Measurements from ENCODE around the gene FAM219A. TPM values are rescaled to one million over a fixed set of nuclear protein-coding genes. Genes with fewer than 3 reads are reported as not detected.

FAM219A gene
- 6.0 TPM for total RNA-seq
- 20.8 TPM for polyA plus RNA-seq

DNA sequence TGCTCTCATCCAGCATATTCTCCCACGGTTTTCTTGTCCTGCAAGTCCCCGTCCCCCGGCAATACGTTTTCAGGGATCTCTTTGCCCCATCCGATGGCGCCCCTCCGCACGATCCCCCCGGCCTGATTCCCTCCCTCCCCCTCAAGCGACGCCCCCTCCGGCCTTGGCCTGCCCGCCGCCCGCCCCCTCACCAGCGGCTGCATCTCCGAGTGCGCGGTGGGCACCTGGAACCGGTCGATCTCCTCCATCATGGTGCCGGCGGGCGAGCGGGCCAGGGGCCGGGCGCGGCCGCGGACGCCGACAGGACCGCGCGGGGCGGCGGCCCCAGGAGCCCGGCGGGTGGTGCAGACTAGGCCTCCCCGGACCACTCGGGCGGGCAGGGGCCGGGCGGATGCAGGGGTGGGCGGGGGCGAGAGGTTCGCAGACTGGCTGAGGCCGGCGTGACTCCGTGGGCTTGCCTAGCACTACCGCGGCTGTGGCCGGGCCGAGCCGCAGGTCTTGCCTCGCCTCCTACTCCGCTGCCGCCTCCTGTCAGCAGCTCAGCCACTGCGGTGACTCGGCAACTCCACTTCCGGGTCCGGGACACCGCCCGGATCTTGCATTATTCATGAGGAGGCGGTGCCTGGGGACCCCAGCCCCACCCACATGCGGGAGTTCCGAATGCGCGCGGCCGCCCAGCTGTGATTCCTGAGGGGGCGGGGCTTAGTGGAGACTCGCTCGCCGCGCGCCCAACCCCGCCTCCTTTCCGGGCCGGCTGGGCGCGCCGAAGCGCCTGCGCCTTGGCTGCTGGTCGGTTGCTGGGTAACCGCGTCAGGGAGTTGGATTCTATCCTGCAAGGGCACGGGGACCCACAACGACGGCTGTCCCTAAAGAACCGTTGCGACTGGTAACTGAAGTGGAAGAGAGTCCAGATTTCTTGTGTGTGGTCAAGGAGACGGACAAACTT is at the start of gene FAM219A, which contains the start of gene DNAI1:
FAM219A (minus strand) TSS at position 558 of the 946 bp plus-strand sequence; CDS start at position 251, 307 bp downstream.
DNAI1 (plus strand) TSS at position 793 of the 946 bp plus-strand sequence. CDS start 201 bp downstream, outside the sequence.
- no peaks in the 10 kb centered on the region for H3K4me1 ChIP-seq (ENCODE audit: insufficient read depth)
- under 1% methylated on average over 94 of the region's 94 CpGs for WGBS
- no peak within 1 kb of the TSS for H3K27ac ChIP-seq (ENCODE audit: low read depth)
- H3K36me3 ChIP-seq (ENCODE audit: insufficient read depth) = no peaks in the 10 kb centered on the region
- H3K4me3 ChIP-seq (ENCODE audit: low read depth, low read length) = peak within 1 kb of the TSS; percentile 92
- peak; percentile 96 for DNase-seq (ENCODE audit: extremely low spot score)

DNA sequence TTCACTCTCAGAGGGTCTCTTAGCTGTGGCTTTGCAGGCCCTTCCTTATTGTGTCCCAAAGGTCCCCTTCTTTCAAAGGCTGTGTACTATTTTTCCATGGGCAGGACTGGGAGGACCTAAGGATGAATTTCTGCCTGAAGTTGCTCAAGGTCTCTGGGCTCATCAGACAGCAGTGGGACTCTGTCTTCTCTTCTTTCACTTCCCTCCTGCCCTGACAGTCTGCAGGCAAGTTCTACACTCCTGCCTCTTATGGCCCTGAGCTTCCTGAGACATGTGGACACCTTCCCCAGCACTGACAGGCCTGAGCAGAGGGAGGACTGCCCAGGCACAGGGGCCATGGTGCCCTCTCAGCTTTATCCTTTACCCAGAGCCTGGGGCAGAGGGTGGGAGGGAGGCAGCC is 49.6 kb upstream of the FAM219A start:
- Histone ChIP-seq H3K36me3 (ENCODE audit: insufficient read depth) (no peaks in the 10 kb centered on the region), H3K27ac (ENCODE audit: low read depth) (no peak overlapping the region), H3K4me1 (ENCODE audit: insufficient read depth) (no peaks in the 10 kb centered on the region), H3K4me3 (ENCODE audit: low read depth, low read length) (no peak overlapping the region)
- no peak for DNase-seq (ENCODE audit: extremely low spot score)

GRCh38 chr9:34507556-34507955 is 49.2 kb upstream of the FAM219A start:
- no peaks in the 10 kb centered on the region for H3K4me1 ChIP-seq (ENCODE audit: insufficient read depth)
- 87% methylated on average over 5 of the region's 5 CpGs for WGBS
- no peak for DNase-seq (ENCODE audit: extremely low spot score)
- no peak overlapping the region for H3K4me3 ChIP-seq (ENCODE audit: low read depth, low read length)
- H3K36me3 ChIP-seq (ENCODE audit: insufficient read depth) = no peaks in the 10 kb centered on the region
- no peak overlapping the region for H3K27ac ChIP-seq (ENCODE audit: low read depth)

DNA sequence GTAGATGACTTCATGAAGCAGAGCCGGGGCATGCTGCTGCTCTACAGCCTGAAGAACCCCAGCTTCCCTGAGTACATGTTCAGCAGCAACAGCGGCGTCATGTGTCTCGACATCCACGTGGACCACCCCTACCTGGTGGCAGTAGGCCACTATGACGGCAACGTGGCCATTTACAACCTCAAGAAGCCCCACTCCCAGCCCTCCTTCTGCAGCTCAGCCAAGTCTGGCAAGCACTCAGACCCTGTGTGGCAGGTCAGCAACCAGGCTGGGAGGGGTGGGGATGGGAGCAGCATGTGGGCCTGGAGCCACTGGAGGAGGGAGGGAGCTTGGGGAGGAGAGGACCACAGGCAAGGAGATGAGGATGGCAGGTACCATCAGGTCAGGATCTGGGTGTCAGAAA is 48.3 kb upstream of the FAM219A start:
- no peak for DNase-seq (ENCODE audit: extremely low spot score)
- Histone ChIP-seq H3K27ac (ENCODE audit: low read depth) (no peak overlapping the region), H3K36me3 (ENCODE audit: insufficient read depth) (no peaks in the 10 kb centered on the region), H3K4me3 (ENCODE audit: low read depth, low read length) (no peak overlapping the region), H3K4me1 (ENCODE audit: insufficient read depth) (no peaks in the 10 kb centered on the region)
- WGBS = 90% methylated on average over 7 of the region's 7 CpGs

- no peak for DNase-seq (ENCODE audit: extremely low spot score)
- Histone ChIP-seq H3K4me3 (ENCODE audit: low read depth, low read length) (no peak overlapping the region), H3K27ac (ENCODE audit: low read depth) (no peak overlapping the region), H3K36me3 (ENCODE audit: insufficient read depth) (no peaks in the 10 kb centered on the region), H3K4me1 (ENCODE audit: insufficient read depth) (no peaks in the 10 kb centered on the region)
- 85% methylated on average over 5 of the region's 5 CpGs for WGBS
Measured at GRCh38 chr9:34505370-34506120, 47.2 kb upstream of the FAM219A start.

GRCh38 chr9:34503406-34503805 is 45.0 kb upstream of the FAM219A start:
- no peak for DNase-seq (ENCODE audit: extremely low spot score)
- Histone ChIP-seq H3K4me1 (ENCODE audit: insufficient read depth) (no peaks in the 10 kb centered on the region), H3K4me3 (ENCODE audit: low read depth, low read length) (no peak overlapping the region), H3K36me3 (ENCODE audit: insufficient read depth) (no peaks in the 10 kb centered on the region), H3K27ac (ENCODE audit: low read depth) (no peak overlapping the region)

- Histone ChIP-seq H3K27ac (ENCODE audit: low read depth) (no peak overlapping the region), H3K4me3 (ENCODE audit: low read depth, low read length) (no peak overlapping the region)
- 66% methylated on average over 6 of the region's 6 CpGs for WGBS
Measured at GRCh38 chr9:34502891-34503290, 44.5 kb upstream of the FAM219A start.

DNA sequence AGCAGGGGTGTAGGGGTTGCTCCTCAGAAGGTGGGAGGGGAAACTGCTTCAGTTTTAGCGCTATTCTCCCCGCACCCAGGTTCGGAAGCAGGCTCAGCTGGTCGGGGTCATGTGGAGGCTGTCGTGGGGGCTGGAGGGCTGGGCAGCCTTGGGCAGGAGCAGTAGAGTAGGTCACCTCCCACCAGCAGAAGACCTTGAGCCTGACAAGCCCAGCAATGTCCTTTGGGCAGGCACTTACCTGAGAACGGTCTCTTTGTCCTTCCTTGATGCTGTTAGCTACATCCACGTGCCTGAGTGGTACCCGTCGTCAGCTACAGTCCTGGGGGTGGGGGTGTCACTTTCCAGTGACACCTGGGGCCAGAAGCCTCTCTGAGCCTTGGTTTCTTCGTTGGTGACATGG is 44.1 kb upstream of the FAM219A start:
- no peak overlapping the region for H3K4me3 ChIP-seq (ENCODE audit: low read depth, low read length)
- WGBS = 38% methylated on average over 10 of the region's 10 CpGs
- H3K36me3 ChIP-seq (ENCODE audit: insufficient read depth) = no peaks in the 10 kb centered on the region
- no peaks in the 10 kb centered on the region for H3K4me1 ChIP-seq (ENCODE audit: insufficient read depth)
- DNase-seq (ENCODE audit: extremely low spot score) = no peak
- H3K27ac ChIP-seq (ENCODE audit: low read depth) = no peak overlapping the region

More at GRCh38 chr9:34502891-34503290, 44.5 kb upstream of the FAM219A start:
- no peak for DNase-seq (ENCODE audit: extremely low spot score)
- Histone ChIP-seq H3K4me1 (ENCODE audit: insufficient read depth) (no peaks in the 10 kb centered on the region), H3K36me3 (ENCODE audit: insufficient read depth) (no peaks in the 10 kb centered on the region)

DNA sequence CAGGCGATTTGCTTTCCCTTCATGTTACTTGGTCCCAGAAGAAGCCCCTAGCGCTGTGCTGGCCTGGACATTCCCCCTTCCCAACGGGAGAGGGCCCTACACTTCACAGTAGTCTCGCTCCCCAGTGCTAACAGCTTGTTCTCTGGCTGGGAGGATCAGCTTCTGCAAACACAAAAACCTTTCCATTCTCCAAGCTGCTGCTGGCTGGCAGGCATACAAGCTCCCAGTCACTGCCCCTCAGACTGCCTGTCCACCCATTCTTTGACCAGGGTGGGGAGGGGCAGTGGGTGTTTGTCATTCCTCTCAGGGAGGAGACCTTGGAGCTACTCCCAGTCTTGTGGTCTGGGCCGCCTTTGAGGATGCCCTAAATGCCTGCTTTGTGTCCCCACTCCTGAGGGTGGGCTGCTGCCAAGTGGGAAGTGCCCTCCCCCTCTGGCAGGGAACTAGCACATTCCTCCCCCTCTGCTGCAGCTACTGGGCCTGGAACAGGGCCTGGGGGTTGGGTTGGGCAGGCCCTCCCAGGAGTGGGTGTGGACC is 43.6 kb upstream of the FAM219A start:
- Histone ChIP-seq H3K4me3 (ENCODE audit: low read depth, low read length) (no peak overlapping the region), H3K36me3 (ENCODE audit: insufficient read depth) (no peaks in the 10 kb centered on the region), H3K27ac (ENCODE audit: low read depth) (no peak overlapping the region), H3K4me1 (ENCODE audit: insufficient read depth) (no peaks in the 10 kb centered on the region)
- DNase-seq (ENCODE audit: extremely low spot score) = no peak
- WGBS = 13% methylated on average over 5 of the region's 5 CpGs

DNA sequence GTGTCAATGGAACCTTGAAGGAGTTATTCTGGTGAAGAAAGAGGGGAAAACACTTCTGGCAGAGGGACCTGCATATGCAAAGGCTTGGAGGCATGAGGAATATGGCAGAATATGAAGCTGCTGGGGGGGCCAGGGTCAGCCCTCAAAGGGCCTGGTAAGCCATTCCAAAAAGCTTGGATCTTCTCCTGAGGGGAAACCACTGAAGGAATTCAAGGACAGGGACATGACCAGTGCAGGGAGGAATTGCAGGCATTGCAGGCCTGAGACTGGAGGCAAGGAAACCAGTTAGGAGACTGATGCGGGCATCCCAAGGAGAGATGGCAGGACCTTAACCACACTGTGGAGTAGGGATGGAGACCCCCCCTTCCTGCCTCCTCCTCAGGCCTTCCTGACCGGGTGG is 43.0 kb upstream of the FAM219A start:
- DNase-seq (ENCODE audit: extremely low spot score) = no peak
- WGBS = 46% methylated on average over 2 of the region's 2 CpGs
- Histone ChIP-seq H3K4me3 (ENCODE audit: low read depth, low read length) (no peak overlapping the region), H3K36me3 (ENCODE audit: insufficient read depth) (no peaks in the 10 kb centered on the region), H3K27ac (ENCODE audit: low read depth) (no peak overlapping the region), H3K4me1 (ENCODE audit: insufficient read depth) (no peaks in the 10 kb centered on the region)

DNA sequence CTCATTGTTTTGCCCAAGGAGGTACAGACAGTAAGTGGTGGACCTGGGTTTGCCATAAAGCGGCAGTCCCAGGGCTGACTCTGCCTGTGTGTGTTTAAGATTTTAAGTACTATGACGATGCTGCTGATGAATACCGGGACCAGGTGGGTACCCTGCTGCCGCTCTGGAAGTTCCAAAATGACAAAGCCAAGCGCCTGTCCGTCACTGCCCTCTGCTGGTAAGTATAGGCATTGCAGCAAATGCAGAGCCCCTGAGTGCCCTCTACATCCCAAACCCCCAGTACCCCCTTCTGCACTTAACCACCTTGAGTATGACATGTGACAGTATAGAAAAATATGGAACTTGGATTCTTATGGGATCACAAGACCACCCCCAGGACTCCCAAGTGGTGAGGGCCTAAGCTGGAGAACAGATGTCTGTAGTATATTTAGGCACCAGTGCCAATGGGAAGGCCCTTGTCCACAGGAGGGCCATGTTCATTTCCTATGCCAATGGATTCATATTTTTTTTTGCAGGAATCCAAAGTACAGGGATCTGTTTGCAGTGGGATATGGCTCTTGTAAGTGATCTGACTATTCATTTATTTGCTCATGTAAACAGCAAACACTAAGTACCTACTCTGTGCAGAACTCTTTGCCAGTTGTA is 42.4 kb upstream of the FAM219A start:
- Histone ChIP-seq H3K4me1 (ENCODE audit: insufficient read depth) (no peaks in the 10 kb centered on the region), H3K4me3 (ENCODE audit: low read depth, low read length) (no peak overlapping the region), H3K36me3 (ENCODE audit: insufficient read depth) (no peaks in the 10 kb centered on the region), H3K27ac (ENCODE audit: low read depth) (no peak overlapping the region)
- 2% methylated on average over 6 of the region's 6 CpGs for WGBS
- no peak for DNase-seq (ENCODE audit: extremely low spot score)

DNA sequence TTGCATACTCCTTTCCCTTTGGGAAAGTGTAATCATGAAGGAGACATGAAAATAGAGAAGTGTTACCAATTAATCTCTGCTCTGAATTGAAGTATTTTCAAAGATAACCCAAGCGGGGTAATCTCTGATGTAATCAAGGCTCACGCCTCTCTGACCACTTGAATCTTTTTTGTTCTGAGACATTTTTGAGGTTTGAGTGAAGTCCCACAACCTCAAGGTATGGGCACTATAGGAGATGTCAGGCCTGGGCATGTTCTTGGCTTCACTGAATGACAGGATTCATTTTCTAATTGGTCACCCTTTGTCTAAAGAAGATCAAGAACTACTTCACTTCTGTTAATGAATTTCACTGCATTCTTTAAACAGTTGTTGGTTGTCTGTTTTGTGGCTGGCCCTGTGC is 40.7 kb upstream of the FAM219A start:
- DNase-seq (ENCODE audit: extremely low spot score) = no peak
- Histone ChIP-seq H3K36me3 (ENCODE audit: insufficient read depth) (no peaks in the 10 kb centered on the region), H3K4me1 (ENCODE audit: insufficient read depth) (no peaks in the 10 kb centered on the region), H3K27ac (ENCODE audit: low read depth) (no peak overlapping the region), H3K4me3 (ENCODE audit: low read depth, low read length) (no peak overlapping the region)
- WGBS = 72% methylated on average over 2 of the region's 2 CpGs

DNA sequence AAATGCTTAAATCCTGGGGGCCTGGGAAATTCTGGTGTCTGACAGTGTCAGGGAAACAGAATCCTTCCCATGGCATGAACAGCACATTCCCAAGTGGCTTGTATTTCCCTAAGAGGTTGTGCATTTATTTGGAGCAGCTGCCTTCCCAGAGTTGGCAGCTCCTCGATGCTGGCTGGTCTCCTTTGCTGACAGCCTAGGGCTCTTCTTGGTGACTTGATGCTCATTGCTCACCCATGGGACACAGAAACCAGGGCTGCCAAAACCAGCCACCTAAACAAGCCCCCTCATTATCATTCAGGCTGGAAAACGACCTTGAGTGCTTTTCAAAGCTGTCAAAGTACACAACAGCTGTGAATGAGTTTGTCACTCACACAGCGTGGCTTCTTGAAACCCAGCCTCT is 40.2 kb upstream of the FAM219A start:
- Histone ChIP-seq H3K4me1 (ENCODE audit: insufficient read depth) (no peaks in the 10 kb centered on the region), H3K27ac (ENCODE audit: low read depth) (no peak overlapping the region), H3K4me3 (ENCODE audit: low read depth, low read length) (no peak overlapping the region), H3K36me3 (ENCODE audit: insufficient read depth) (no peaks in the 10 kb centered on the region)
- DNase-seq (ENCODE audit: extremely low spot score) = no peak
- WGBS = 37% methylated on average over 3 of the region's 3 CpGs
